ENCODE results near the gene EPS15. TPM values are rescaled to one million over a fixed set of nuclear protein-coding genes. Genes with fewer than 3 reads are reported as not detected.

EPS15 gene
- polyA plus RNA-seq, 1 donor from 2014 or later = 70.2 TPM

- Mint-ChIP-seq H3K27ac (peak overlapping the region in 1 of 3 donors; percentile 13), H3K4me3 (no peak overlapping the region), H3K36me3 (peaks cover 3% of the 10 kb centered on the region)
Observed at GRCh38 chr1:51320967-51321923, 197.8 kb downstream of the EPS15 start.

GRCh38 chr1:51317798-51318197, 201.3 kb downstream of the EPS15 start:
- Mint-ChIP-seq H3K27ac (peak overlapping the region in 1 of 3 donors; percentile 84), H3K36me3 (peaks cover 2% of the 10 kb centered on the region), H3K9me3 (no peaks in the 10 kb centered on the region), H3K4me1 (peaks cover 0 to 3% (median 0%) of the 10 kb centered on the region in 3 donors), H3K27me3 (no peaks in the 10 kb centered on the region), H3K4me3 (no peak overlapping the region)

More at GRCh38 chr1:51320967-51321923, 197.8 kb downstream of the EPS15 start:
- Mint-ChIP-seq H3K9me3 (no peaks in the 10 kb centered on the region), H3K27me3 (no peaks in the 10 kb centered on the region), H3K4me1 (peaks cover 0 to 2% (median 0%) of the 10 kb centered on the region in 3 donors)

GRCh38 chr1:51316846-51317120, 202.3 kb downstream of the EPS15 start:
- H3K27ac Mint-ChIP-seq = no peak overlapping the region
- H3K4me1 Mint-ChIP-seq = peaks cover 0 to 3% (median 0%) of the 10 kb centered on the region in 3 donors
- no peak overlapping the region for H3K4me3 Mint-ChIP-seq
- no peaks in the 10 kb centered on the region for H3K9me3 Mint-ChIP-seq
- H3K36me3 Mint-ChIP-seq = no peaks in the 10 kb centered on the region
- no peaks in the 10 kb centered on the region for H3K27me3 Mint-ChIP-seq

GRCh38 chr1:51316113-51316845, 202.8 kb downstream of the EPS15 start:
- H3K4me1 Mint-ChIP-seq = peaks cover 0 to 3% (median 0%) of the 10 kb centered on the region in 3 donors
- H3K4me3 Mint-ChIP-seq = no peak overlapping the region
- H3K27ac Mint-ChIP-seq = no peak overlapping the region
- no peaks in the 10 kb centered on the region for H3K9me3 Mint-ChIP-seq
- no peaks in the 10 kb centered on the region for H3K27me3 Mint-ChIP-seq
- no peaks in the 10 kb centered on the region for H3K36me3 Mint-ChIP-seq

- H3K9me3 Mint-ChIP-seq = no peaks in the 10 kb centered on the region
- H3K4me3 Mint-ChIP-seq = no peak overlapping the region
- no peaks in the 10 kb centered on the region for H3K36me3 Mint-ChIP-seq
- peaks cover 0 to 8% (median 3%) of the 10 kb centered on the region in 3 donors for H3K4me1 Mint-ChIP-seq
- no peaks in the 10 kb centered on the region for H3K27me3 Mint-ChIP-seq
- H3K27ac Mint-ChIP-seq = no peak overlapping the region
Observed at GRCh38 chr1:51314974-51315373, 204.1 kb downstream of the EPS15 start.

GRCh38 chr1:51313961-51314777, 204.9 kb downstream of the EPS15 start:
- Mint-ChIP-seq H3K27me3 (no peaks in the 10 kb centered on the region), H3K36me3 (no peaks in the 10 kb centered on the region), H3K4me3 (no peak overlapping the region), H3K9me3 (no peaks in the 10 kb centered on the region), H3K27ac (peak overlapping the region in 1 of 3 donors; percentile 74), H3K4me1 (peaks cover 0 to 8% (median 3%) of the 10 kb centered on the region in 3 donors)

GRCh38 chr1:51313268-51313852, 205.7 kb downstream of the EPS15 start:
- Mint-ChIP-seq H3K9me3 (no peaks in the 10 kb centered on the region), H3K4me3 (no peak overlapping the region), H3K4me1 (peaks cover 0 to 8% (median 3%) of the 10 kb centered on the region in 3 donors), H3K27ac (no peak overlapping the region), H3K36me3 (no peaks in the 10 kb centered on the region), H3K27me3 (no peaks in the 10 kb centered on the region)

- H3K4me1 Mint-ChIP-seq = peaks cover 0 to 8% (median 3%) of the 10 kb centered on the region in 3 donors
- no peak overlapping the region for H3K27ac Mint-ChIP-seq
- no peaks in the 10 kb centered on the region for H3K36me3 Mint-ChIP-seq
- peak overlapping the region in 1 of 4 donors; percentile 73 for H3K4me3 Mint-ChIP-seq
- H3K27me3 Mint-ChIP-seq = no peaks in the 10 kb centered on the region
- H3K9me3 Mint-ChIP-seq = no peaks in the 10 kb centered on the region
Observed at GRCh38 chr1:51312718-51313117, 206.3 kb downstream of the EPS15 start.

GRCh38 chr1:51311826-51312225, 207.2 kb downstream of the EPS15 start:
- Mint-ChIP-seq H3K27ac (no peak overlapping the region), H3K27me3 (no peaks in the 10 kb centered on the region), H3K36me3 (no peaks in the 10 kb centered on the region), H3K9me3 (no peaks in the 10 kb centered on the region), H3K4me1 (peaks cover 0 to 8% (median 3%) of the 10 kb centered on the region in 3 donors), H3K4me3 (no peak overlapping the region)

- peaks cover 0 to 8% (median 3%) of the 10 kb centered on the region in 3 donors for H3K4me1 Mint-ChIP-seq
- no peak overlapping the region for H3K4me3 Mint-ChIP-seq
- no peaks in the 10 kb centered on the region for H3K9me3 Mint-ChIP-seq
- H3K27me3 Mint-ChIP-seq = no peaks in the 10 kb centered on the region
- H3K36me3 Mint-ChIP-seq = no peaks in the 10 kb centered on the region
- H3K27ac Mint-ChIP-seq = peak overlapping the region in 2 of 3 donors; percentile 25 to 37
Observed at GRCh38 chr1:51310871-51311613, 208.0 kb downstream of the EPS15 start.

GRCh38 chr1:51309291-51309690, 209.8 kb downstream of the EPS15 start:
- Mint-ChIP-seq H3K27me3 (no peaks in the 10 kb centered on the region), H3K27ac (peak overlapping the region in 1 of 3 donors; percentile 22), H3K4me3 (no peak overlapping the region), H3K9me3 (no peaks in the 10 kb centered on the region), H3K4me1 (peaks cover 0 to 8% (median 3%) of the 10 kb centered on the region in 3 donors), H3K36me3 (no peaks in the 10 kb centered on the region)

- Mint-ChIP-seq H3K36me3 (no peaks in the 10 kb centered on the region), H3K4me1 (peaks cover 2 to 6% (median 4%) of the 10 kb centered on the region in 3 donors), H3K27ac (no peak overlapping the region), H3K4me3 (no peak overlapping the region), H3K9me3 (no peaks in the 10 kb centered on the region), H3K27me3 (no peaks in the 10 kb centered on the region)
Observed at GRCh38 chr1:51308636-51309035, 210.4 kb downstream of the EPS15 start.

GRCh38 chr1:51306950-51307349, 212.1 kb downstream of the EPS15 start:
- peaks cover 4% of the 10 kb centered on the region for H3K27me3 Mint-ChIP-seq
- no peaks in the 10 kb centered on the region for H3K36me3 Mint-ChIP-seq
- peaks cover 4 to 8% (median 5%) of the 10 kb centered on the region in 3 donors for H3K4me1 Mint-ChIP-seq
- peak overlapping the region in 1 of 3 donors; percentile 62 for H3K27ac Mint-ChIP-seq
- H3K9me3 Mint-ChIP-seq = no peaks in the 10 kb centered on the region
- no peak overlapping the region for H3K4me3 Mint-ChIP-seq

- Mint-ChIP-seq H3K4me3 (no peak overlapping the region), H3K9me3 (no peaks in the 10 kb centered on the region), H3K27ac (no peak overlapping the region), H3K4me1 (peaks cover 2 to 4% (median 3%) of the 10 kb centered on the region in 3 donors), H3K27me3 (peaks cover 4% of the 10 kb centered on the region), H3K36me3 (no peaks in the 10 kb centered on the region)
Observed at GRCh38 chr1:51305371-51305823, 213.7 kb downstream of the EPS15 start.
